Adipose tissue (tissue), 3 donors: ENCODE data around the gene R3HCC1L. TPM values are rescaled to one million over a fixed set of nuclear protein-coding genes. Genes with fewer than 3 reads are reported as not detected.

ENCODE experiments used
- H3K27ac ChIP-seq: one replicate; pipeline ENCODE4 v1.5.1; 2013; ENCODE audit warnings: low read depth, low read length
- WGBS, 3 donors: extraction: QIAGEN DNeasy Blood & Tissue Kit; methylation state at CpG; one replicate each; pipeline ENCODE4 v1.1.7; 2013; 5-methylcytosine and 5-hydroxymethylcytosine counted together
- polyA plus RNA-seq, 3 donors: library from polyadenylated mRNA; stranded (reverse); fragments of 200-250 nt; gene quantifications; one replicate each; pipeline ENCODE4 v1.2.3, GENCODE V29; 2013
- donor health status: healthy with polysubstance abuse.
- donor health status: Bipolar disorder and iron deficiency.
- donor health status: healthy.

Gene R3HCC1L
- polyA plus RNA-seq, 3 donors: 4.6 to 9.2 (median 5.1) TPM

- no peak overlapping the region for H3K27ac ChIP-seq
- 83 to 97% (median 97%) methylated on average over 5 of the region's 5 CpGs for WGBS, 3 donors
Observed at GRCh38 chr10:98287321-98287720, 152.9 kb downstream of the R3HCC1L start.

- no peak overlapping the region for H3K27ac ChIP-seq
- WGBS, 3 donors: 76 to 90% (median 87%) methylated on average over 10 of the region's 10 CpGs
Observed at GRCh38 chr10:98289802-98290209, 155.3 kb downstream of the R3HCC1L start.

- no peak overlapping the region for H3K27ac ChIP-seq
- 39 to 70% (median 44%) methylated on average over 4 of the region's 4 CpGs for WGBS, 3 donors
Observed at GRCh38 chr10:98292971-98293370, 158.5 kb downstream of the R3HCC1L start.

GRCh38 chr10:98293550-98294269 is 159.3 kb downstream of the R3HCC1L start:
- 61 to 68% (median 62%) methylated on average over 8 of the region's 8 CpGs for WGBS, 3 donors
- no peak overlapping the region for H3K27ac ChIP-seq

GRCh38 chr10:98294270-98294627 is 159.8 kb downstream of the R3HCC1L start:
- no peak overlapping the region for H3K27ac ChIP-seq
- 82 to 86% (median 84%) methylated on average over 3 of the region's 3 CpGs for WGBS, 3 donors

Other genes with a start within 250 kb of the R3HCC1L start
- gene CRTAC1, start 104.0 kb upstream of the R3HCC1L start, polyA plus RNA-seq: 1 to 10 TPM in 1 of 3 donors, under 1 TPM in 2; 0.34 to 2.9 (median 0.49) TPM
- gene LOXL4, start 133.5 kb downstream of the R3HCC1L start, polyA plus RNA-seq: 1 to 10 TPM; 1.5 to 2.8 (median 2.0) TPM